Measurements from ENCODE around the gene FNBP1L. TPM values are rescaled to one million over a fixed set of nuclear protein-coding genes. Genes with fewer than 3 reads are reported as not detected.

The FNBP1L gene
- total and polyA plus RNA-seq, 7 donors: 5.3 to 21.4 (median 16.3) TPM

DNA sequence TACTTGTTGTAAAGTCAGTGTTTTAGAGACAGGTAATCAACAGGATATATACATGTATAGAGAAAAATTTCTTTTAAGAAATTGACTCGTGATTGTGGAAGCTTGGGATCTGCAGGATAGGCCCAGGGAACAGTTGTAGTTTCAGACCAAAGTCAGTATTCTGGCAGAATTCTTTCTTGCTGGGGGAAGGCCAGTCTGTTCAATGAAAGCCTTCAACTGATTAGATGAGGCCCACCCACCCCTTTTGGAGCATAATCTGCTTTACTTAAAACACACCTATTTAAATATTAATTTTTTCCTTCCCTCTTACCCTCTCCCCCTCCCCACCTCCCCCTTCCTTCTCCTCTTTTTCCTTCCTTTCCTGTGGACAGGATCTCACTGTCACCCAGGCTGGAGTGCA is 48.0 kb downstream of the FNBP1L start:
- WGBS, 3 donors: 84 to 90% (median 87%) methylated on average over 1 of the region's 1 CpG

DNA sequence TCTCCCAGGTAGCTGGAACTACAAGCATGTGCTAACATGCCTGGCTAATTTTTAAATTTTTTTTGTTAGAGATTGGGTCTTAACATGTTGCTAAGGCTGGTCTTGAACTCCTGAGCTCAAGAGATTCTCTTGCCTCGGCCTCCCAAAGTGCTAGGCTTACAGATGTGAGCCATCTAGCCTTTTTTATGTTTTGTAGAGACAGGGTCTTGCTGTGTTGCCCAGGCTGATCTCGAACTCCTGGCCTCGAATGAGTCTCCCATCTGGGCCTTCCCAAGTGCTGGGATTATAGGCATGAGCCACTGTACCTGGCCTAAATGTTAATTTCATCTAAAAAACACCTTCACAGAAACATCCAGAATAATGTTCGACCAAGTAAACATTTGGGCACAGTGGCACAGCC is 48.6 kb downstream of the FNBP1L start:
- no peaks in the 10 kb centered on the region for H3K9me3 ChIP-seq
- no peaks in the 10 kb centered on the region for H3K4me1 ChIP-seq
- TF ChIP-seq, protein P1, sequence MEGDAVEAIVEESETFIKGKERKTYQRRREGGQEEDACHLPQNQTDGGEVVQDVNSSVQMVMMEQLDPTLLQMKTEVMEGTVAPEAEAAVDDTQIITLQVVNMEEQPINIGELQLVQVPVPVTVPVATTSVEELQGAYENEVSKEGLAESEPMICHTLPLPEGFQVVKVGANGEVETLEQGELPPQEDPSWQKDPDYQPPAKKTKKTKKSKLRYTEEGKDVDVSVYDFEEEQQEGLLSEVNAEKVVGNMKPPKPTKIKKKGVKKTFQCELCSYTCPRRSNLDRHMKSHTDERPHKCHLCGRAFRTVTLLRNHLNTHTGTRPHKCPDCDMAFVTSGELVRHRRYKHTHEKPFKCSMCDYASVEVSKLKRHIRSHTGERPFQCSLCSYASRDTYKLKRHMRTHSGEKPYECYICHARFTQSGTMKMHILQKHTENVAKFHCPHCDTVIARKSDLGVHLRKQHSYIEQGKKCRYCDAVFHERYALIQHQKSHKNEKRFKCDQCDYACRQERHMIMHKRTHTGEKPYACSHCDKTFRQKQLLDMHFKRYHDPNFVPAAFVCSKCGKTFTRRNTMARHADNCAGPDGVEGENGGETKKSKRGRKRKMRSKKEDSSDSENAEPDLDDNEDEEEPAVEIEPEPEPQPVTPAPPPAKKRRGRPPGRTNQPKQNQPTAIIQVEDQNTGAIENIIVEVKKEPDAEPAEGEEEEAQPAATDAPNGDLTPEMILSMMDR (IDR thresholded peaks at IDR 0.05): no peak
- intact Hi-C loops (cut with DNase I): no loop called here
- ATAC-seq (no peak), DNase-seq (no peak)
- whole genome bisulfite sequencing, 3 donors: 96 to 98% (median 96%) methylated on average over 4 of the region's 4 CpGs
- no peak overlapping the region for H3K4me3 ChIP-seq
- H3K36me3 ChIP-seq (ENCODE audit: insufficient read depth in 1 of 2, low read depth in 1 of 2): no peaks in the 10 kb centered on the region
- H3K27me3 ChIP-seq (ENCODE audit: insufficient read depth in 3 of 3, low read length in 2 of 3): no peaks in the 10 kb centered on the region
- no peak overlapping the region for H3K27ac ChIP-seq

More for the DNA sequence above, 48.0 kb downstream of the FNBP1L start:
- Histone ChIP-seq H3K36me3 (ENCODE audit: insufficient read depth in 1 of 2, low read depth in 1 of 2) (no peaks in the 10 kb centered on the region), H3K4me3 (no peak overlapping the region), H3K9me3 (no peaks in the 10 kb centered on the region), H3K27me3 (ENCODE audit: insufficient read depth in 3 of 3, low read length in 2 of 3) (no peaks in the 10 kb centered on the region), H3K4me1 (no peaks in the 10 kb centered on the region), H3K27ac (no peak overlapping the region)
- intact Hi-C loops (cut with DNase I): no loop called here
- TF ChIP-seq, protein P1 (IDR thresholded peaks at IDR 0.05): no peak
- no peak for ATAC-seq
- DNase-seq: no peak

DNA sequence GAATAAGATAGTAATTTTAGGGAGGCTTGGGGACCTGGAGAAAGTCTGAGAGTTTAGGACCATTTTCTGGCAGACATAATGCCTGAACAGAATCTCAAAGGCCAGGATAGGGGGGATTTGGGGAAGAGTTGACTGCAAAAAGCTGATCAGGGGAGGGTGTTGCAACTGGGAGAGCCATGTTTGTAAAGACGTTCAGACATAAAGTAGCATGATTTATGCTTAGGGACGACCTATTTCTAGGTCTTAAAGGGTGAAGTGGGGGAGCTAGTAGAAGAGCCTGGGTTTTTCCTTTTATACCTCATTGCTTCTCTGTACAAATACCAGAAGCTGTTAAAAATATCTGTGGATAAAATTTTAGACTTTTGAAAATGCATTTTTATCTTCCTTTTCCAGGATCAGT is 51.2 kb downstream of the FNBP1L start:
- DNase-seq (no peak), ATAC-seq (no peak)
- no peaks in the 10 kb centered on the region for H3K9me3 ChIP-seq
- intact Hi-C loops (cut with DNase I): no loop called here
- no peaks in the 10 kb centered on the region for H3K4me1 ChIP-seq
- no peak overlapping the region for H3K27ac ChIP-seq
- TF ChIP-seq, protein P1 (IDR thresholded peaks at IDR 0.05): no peak
- H3K36me3 ChIP-seq (ENCODE audit: insufficient read depth in 1 of 2, low read depth in 1 of 2): no peaks in the 10 kb centered on the region
- no peak overlapping the region for H3K4me3 ChIP-seq
- WGBS, 3 donors: 21 to 43% (median 30%) methylated on average over 2 of the region's 2 CpGs
- H3K27me3 ChIP-seq (ENCODE audit: insufficient read depth in 3 of 3, low read length in 2 of 3): no peaks in the 10 kb centered on the region

DNA sequence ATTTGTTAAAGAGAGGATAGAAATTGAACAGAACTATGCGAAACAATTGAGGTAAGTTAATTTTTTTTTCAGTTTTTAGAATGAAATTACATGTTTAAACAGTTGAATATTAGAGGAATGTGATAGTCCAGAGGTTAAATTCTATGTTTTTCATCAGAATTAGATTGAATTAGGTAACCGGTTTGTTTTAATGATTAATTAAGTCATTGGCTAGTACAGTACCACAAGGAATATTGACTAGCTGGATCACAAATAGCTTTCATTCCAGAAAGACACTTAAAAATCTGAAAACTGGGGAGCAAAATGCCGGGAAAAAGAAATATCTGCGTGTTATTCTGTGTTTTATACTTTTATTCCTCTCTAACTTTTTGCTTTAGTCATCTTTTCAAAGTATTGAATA is 51.6 kb downstream of the FNBP1L start:
- ATAC-seq (no peak), DNase-seq (no peak)
- no peaks in the 10 kb centered on the region for H3K36me3 ChIP-seq (ENCODE audit: insufficient read depth in 1 of 2, low read depth in 1 of 2)
- no peaks in the 10 kb centered on the region for H3K9me3 ChIP-seq
- no peak overlapping the region for H3K27ac ChIP-seq
- intact Hi-C loops (cut with DNase I): no loop called here
- WGBS, 3 donors: 88 to 90% (median 90%) methylated on average over 4 of the region's 4 CpGs
- no peaks in the 10 kb centered on the region for H3K27me3 ChIP-seq (ENCODE audit: insufficient read depth in 3 of 3, low read length in 2 of 3)
- TF ChIP-seq, protein P1 (IDR thresholded peaks at IDR 0.05): no peak
- H3K4me3 ChIP-seq: no peak overlapping the region
- H3K4me1 ChIP-seq: no peaks in the 10 kb centered on the region

DNA sequence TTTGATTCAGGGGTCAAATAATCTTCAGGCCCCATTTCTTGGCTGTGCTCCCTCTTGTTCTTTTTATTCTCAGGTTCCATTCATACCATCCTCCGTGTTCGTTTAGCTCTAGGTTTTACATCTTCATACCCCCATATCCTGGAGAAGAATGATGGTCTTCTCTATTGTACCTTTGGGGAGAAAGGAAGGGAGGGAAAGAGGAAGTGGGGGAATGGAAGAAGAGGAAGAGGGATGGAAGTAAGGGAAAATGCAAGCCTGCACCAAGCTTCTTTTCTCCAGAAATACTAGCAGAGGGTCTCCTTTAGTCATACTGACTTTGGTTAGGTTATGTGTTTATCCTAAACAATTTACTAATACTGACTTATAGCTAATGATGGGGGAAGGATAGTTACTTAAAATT is 52.4 kb downstream of the FNBP1L start:
- H3K9me3 ChIP-seq: no peaks in the 10 kb centered on the region
- ATAC-seq (no peak), DNase-seq (no peak)
- TF ChIP-seq, protein P1 (IDR thresholded peaks at IDR 0.05): no peak
- no peaks in the 10 kb centered on the region for H3K27me3 ChIP-seq (ENCODE audit: insufficient read depth in 3 of 3, low read length in 2 of 3)
- no peak overlapping the region for H3K4me3 ChIP-seq
- H3K36me3 ChIP-seq (ENCODE audit: insufficient read depth in 1 of 2, low read depth in 1 of 2): no peaks in the 10 kb centered on the region
- intact Hi-C loops (cut with DNase I): no loop called here
- WGBS, 3 donors: 50 to 64% (median 52%) methylated on average over 2 of the region's 2 CpGs
- no peak overlapping the region for H3K27ac ChIP-seq
- H3K4me1 ChIP-seq: no peaks in the 10 kb centered on the region

All from psoas muscle (tissue), 8 donors.